Body of pancreas (tissue), 4 donors: ENCODE measurements around the gene FAHD2A. TPM values are rescaled to one million over a fixed set of nuclear protein-coding genes. Genes with fewer than 3 reads are reported as not detected.
A peak's percentile ranks its signal among the peaks of the same experiment; 100 is the strongest.

Experiments used
- ATAC-seq: fragments of 150-250 bp; one replicate; pipeline ENCODE4 v1.9.1; 2016
- DNase-seq, 4 donors: peaks; one replicate each; pipeline ENCODE4 v3.0.0-alpha.2; 2019
- H3K27ac ChIP-seq, 4 donors: fragments of 200-600 bp; sonication (generic); 1 replicate in 3 of 4; 2 replicates in 1 of 4; pipeline versions ENCODE4 v1.5.1 to v1.6.1; 2016 to 2019; ENCODE audit warnings: mild to moderate bottlenecking in 1 of 4, mixed read lengths in 1 of 4, moderate library complexity in 1 of 4
- H3K27me3 ChIP-seq, 2 donors: fragments of 200-600 bp; sonication (generic); one replicate each; pipeline ENCODE4 v1.6.0; 2016; ENCODE audit warnings: mild to moderate bottlenecking in 1 of 2
- H3K36me3 ChIP-seq, 2 donors: fragments of 200-600 bp; sonication (generic); replicated peaks in 1 of 2; 2 replicates each; pipeline ENCODE4 v1.5.1; 2016; ENCODE audit warnings: low read depth in 2 of 2; ENCODE audit not compliant: insufficient read depth in 1 of 2
- H3K4me1 ChIP-seq: fragments of 200-600 bp; sonication (generic); one replicate; pipeline ENCODE4 v1.6.0; 2016
- H3K4me3 ChIP-seq, 2 donors: fragments of 200-600 bp; sonication (generic); 1 replicate in 1 of 2; 2 replicates in 1 of 2; pipeline ENCODE4 v1.5.1; 2016 to 2019
- H3K9me3 ChIP-seq, 3 donors: fragments of 200-600 bp; sonication (generic); 1 replicate in 2 of 3; 2 replicates in 1 of 3; pipeline ENCODE4 v1.5.1; 2016
- CTCF ChIP-seq, 7 experiments: fragments of 450-650 bp in 4 of 7; fragments of 200-600 bp in 3 of 7; sonication (generic) in 3 of 7; IDR thresholded peaks; one replicate each; pipeline ENCODE4 v1.5.1; 2016 to 2019; ENCODE audit warnings: antibody characterized with exemption in 7 of 7
- POLR2A ChIP-seq, 3 donors: fragments of 450-650 bp; IDR thresholded peaks; one replicate each; pipeline ENCODE4 v1.6.1; 2016; ENCODE audit warnings: antibody characterized with exemption in 3 of 3, mild to moderate bottlenecking in 2 of 3
- WGBS, 2 donors: methylation state at CpG; one replicate each; pipeline ENCODE4 v1.1.5; 2017; 5-methylcytosine and 5-hydroxymethylcytosine counted together
- intact Hi-C: fragments of 100-400 bp; cut with DNase I; formaldehyde crosslinking; loops from one replicate; pipeline ENCODE4 v1.15.1; 2023
- total RNA-seq, 2 donors: library from RNA; depleted of rRNA; stranded (reverse); fragments of >200 nt; gene quantifications; one replicate each; pipeline ENCODE4 v1.1.0, GENCODE V29; 2016

FAHD2A gene
- total RNA-seq, 2 donors from 2014 or later: 15.2 to 18.9 TPM

DNA sequence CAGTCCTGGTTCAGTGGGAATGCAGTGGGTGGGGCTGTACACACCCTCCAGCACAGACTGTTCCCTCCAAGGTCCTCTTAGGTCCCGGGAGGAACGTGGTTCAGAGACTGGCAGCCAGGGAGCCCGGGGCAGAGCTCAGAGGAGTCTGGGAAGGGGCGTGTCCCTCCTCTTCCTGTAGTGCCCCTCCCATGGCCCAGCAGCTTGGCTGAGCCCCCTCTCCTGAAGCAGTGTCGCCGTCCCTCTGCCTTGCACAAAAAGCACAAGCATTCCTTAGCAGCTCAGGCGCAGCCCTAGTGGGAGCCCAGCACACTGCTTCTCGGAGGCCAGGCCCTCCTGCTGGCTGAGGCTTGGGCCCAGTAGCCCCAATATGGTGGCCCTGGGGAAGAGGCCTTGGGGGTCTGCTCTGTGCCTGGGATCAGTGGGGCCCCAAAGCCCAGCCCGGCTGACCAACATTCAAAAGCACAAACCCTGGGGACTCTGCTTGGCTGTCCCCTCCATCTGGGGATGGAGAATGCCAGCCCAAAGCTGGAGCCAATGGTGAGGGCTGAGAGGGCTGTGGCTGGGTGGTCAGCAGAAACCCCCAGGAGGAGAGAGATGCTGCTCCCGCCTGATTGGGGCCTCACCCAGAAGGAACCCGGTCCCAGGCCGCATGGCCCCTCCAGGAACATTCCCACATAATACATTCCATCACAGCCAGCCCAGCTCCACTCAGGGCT is 17.5 kb upstream of the FAHD2A start:
- 69 to 80% methylated on average over 1 to 12 of the region's 12 CpGs for WGBS, 2 donors
- Histone ChIP-seq H3K4me1 (peaks cover 9% of the 10 kb centered on the region), H3K36me3 (no peaks in the 10 kb centered on the region), H3K27ac (no peak overlapping the region), H3K9me3 (no peaks in the 10 kb centered on the region), H3K4me3 (no peak overlapping the region), H3K27me3 (no peaks in the 10 kb centered on the region)
- no peak for DNase-seq
- intact Hi-C loops: no loop called here
- TF ChIP-seq POLR2A (IDR thresholded peaks at IDR 0.05): no peak
- TF ChIP-seq CTCF (IDR thresholded peaks at IDR 0.05): no peak
- ATAC-seq: peak; percentile 9

GRCh38 chr2:95385570-95385984 is 16.9 kb upstream of the FAHD2A start:
- H3K36me3 ChIP-seq: no peaks in the 10 kb centered on the region
- TF ChIP-seq POLR2A (IDR thresholded peaks at IDR 0.05): no peak
- TF ChIP-seq CTCF (IDR thresholded peaks at IDR 0.05): no peak
- H3K9me3 ChIP-seq: no peaks in the 10 kb centered on the region
- no peak for ATAC-seq
- H3K4me3 ChIP-seq: no peak overlapping the region
- 80 to 87% methylated on average over 7 to 11 of the region's 12 CpGs for WGBS, 2 donors
- no peak for DNase-seq
- peaks cover 13% of the 10 kb centered on the region for H3K4me1 ChIP-seq
- no peak overlapping the region for H3K27ac ChIP-seq
- H3K27me3 ChIP-seq: no peaks in the 10 kb centered on the region
- intact Hi-C loops: no loop called here

DNA sequence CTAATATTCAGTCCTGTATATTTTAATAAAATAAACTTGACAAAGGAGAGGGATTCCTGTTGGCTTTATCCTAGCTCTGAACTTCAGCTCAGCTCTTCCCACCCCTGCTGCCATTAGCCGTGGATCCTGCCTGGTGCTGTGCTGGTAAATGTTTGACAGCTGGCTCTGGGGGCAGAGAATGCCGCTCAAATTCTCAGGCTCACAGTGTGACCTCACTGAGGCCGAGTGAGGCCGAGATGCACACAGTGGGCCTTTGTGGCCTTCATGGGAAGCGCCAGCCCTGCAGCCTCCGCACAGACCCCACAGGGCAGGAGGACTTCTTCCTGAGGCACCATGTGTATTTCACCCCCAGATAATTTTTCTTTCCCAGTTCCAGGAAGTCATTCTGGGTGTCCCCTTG is 16.5 kb upstream of the FAHD2A start:
- ATAC-seq (no peak), DNase-seq (no peak)
- 72 to 78% methylated on average over 2 to 6 of the region's 6 CpGs for WGBS, 2 donors
- Histone ChIP-seq H3K27ac (no peak overlapping the region), H3K4me1 (peaks cover 18% of the 10 kb centered on the region), H3K27me3 (no peaks in the 10 kb centered on the region), H3K4me3 (no peak overlapping the region), H3K9me3 (no peaks in the 10 kb centered on the region), H3K36me3 (no peaks in the 10 kb centered on the region)
- TF ChIP-seq CTCF (IDR thresholded peaks at IDR 0.05) (no peak), POLR2A (IDR thresholded peaks at IDR 0.05) (no peak)
- intact Hi-C loops: no loop called here

DNA sequence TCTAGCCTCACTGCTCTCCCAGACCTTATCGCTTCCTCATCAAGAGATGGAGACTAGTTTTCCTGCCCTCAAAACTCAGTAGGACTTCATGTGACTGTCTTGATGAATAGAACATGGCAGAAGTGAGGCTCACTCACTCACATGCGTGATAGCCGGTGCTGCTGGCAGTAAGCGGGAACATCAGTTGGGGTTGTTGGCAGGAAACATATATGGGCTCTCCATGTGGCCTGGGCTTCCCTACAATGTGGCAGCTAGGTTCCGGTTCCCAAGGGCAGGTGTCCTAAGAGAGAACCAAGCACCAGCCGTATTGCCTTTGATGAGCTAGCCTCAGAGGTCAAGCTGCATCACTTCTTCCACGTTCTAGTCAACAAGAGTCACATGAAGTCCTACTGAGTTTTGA is 15.2 kb upstream of the FAHD2A start:
- TF ChIP-seq CTCF (IDR thresholded peaks at IDR 0.05) (no peak), POLR2A (IDR thresholded peaks at IDR 0.05) (no peak)
- H3K27me3 ChIP-seq: no peaks in the 10 kb centered on the region
- ATAC-seq (no peak), DNase-seq (no peak)
- 74 to 78% methylated on average over 6 to 7 of the region's 7 CpGs for WGBS, 2 donors
- H3K27ac ChIP-seq: no peak overlapping the region
- H3K4me3 ChIP-seq: no peak overlapping the region
- no peaks in the 10 kb centered on the region for H3K36me3 ChIP-seq
- H3K4me1 ChIP-seq: peaks cover 31% of the 10 kb centered on the region
- H3K9me3 ChIP-seq: no peaks in the 10 kb centered on the region
- intact Hi-C loops: no loop called here

DNA sequence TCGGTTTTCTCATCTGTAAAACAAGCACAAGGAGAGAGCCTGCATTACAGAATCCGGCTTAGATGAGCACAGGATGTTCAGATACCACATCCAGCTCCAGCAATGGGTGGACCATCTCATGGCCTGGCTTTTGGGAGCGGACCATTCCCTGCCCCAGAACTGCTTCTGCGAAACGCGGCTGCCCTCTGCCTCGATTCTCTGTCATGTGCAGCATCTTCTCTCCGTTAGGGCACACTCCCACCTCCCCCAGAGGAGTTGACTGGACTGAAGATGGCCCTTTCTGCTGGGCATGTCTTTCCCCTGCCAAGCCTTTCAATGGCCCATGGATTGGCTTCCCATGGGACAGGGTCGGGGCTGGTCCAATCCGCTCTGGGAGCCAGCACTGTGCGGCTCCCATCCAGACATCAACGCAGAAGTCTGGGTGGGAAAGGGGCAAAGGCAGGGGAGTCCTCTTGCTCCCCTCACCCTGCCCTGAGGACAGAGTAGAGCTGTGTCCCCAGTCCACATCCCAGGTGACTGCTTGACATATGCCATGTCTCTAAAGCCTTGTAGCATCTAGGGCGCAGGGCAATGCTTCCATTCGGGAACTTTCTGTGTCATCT is 14.3 kb upstream of the FAHD2A start:
- ATAC-seq: no peak
- H3K27ac ChIP-seq: no peak overlapping the region
- 79 to 81% methylated on average over 14 of the region's 14 CpGs for WGBS, 2 donors
- intact Hi-C loops: no loop called here
- peaks cover 39% of the 10 kb centered on the region for H3K4me1 ChIP-seq
- H3K36me3 ChIP-seq: no peaks in the 10 kb centered on the region
- no peak overlapping the region for H3K4me3 ChIP-seq
- no peak for DNase-seq
- no peak for TF ChIP-seq CTCF (IDR thresholded peaks at IDR 0.05)
- TF ChIP-seq POLR2A (IDR thresholded peaks at IDR 0.05): no peak
- H3K9me3 ChIP-seq: no peaks in the 10 kb centered on the region
- no peaks in the 10 kb centered on the region for H3K27me3 ChIP-seq
